Glutamatergic neuron (in vitro differentiated cells): Measurements from ENCODE around the gene RHBDF1. TPM values are rescaled to one million over a fixed set of nuclear protein-coding genes. Genes with fewer than 3 reads are reported as not detected.

ENCODE experiments used
- DNase-seq: peaks from one replicate; pipeline ENCODE4 v3.0.0; 2022
- H3K27ac Mint-ChIP-seq: one replicate; pipeline ENCODE4 v1.8.0; 2020; ENCODE audit warnings: mild to moderate bottlenecking, mixed read lengths, inconsistent platforms; ENCODE audit not compliant: unreplicated experiment
- H3K27me3 Mint-ChIP-seq: one replicate; pipeline ENCODE4 v1.8.0; 2020; ENCODE audit warnings: mild to moderate bottlenecking, moderate library complexity, mixed read lengths, inconsistent platforms; ENCODE audit not compliant: unreplicated experiment
- H3K36me3 Mint-ChIP-seq: one replicate; pipeline ENCODE4 v1.8.0; 2020; ENCODE audit warnings: mild to moderate bottlenecking, mixed read lengths, inconsistent platforms; ENCODE audit not compliant: unreplicated experiment
- H3K4me1 Mint-ChIP-seq: one replicate; pipeline ENCODE4 v1.8.0; 2020; ENCODE audit warnings: mild to moderate bottlenecking, low read depth, mixed read lengths, inconsistent platforms; ENCODE audit not compliant: unreplicated experiment
- H3K4me3 Mint-ChIP-seq: one replicate; pipeline ENCODE4 v1.8.0; 2020; ENCODE audit warnings: mild to moderate bottlenecking, mixed read lengths, inconsistent platforms; ENCODE audit not compliant: unreplicated experiment
- H3K9me3 Mint-ChIP-seq: one replicate; pipeline ENCODE4 v1.8.0; 2020; ENCODE audit warnings: mild to moderate bottlenecking, moderate library complexity, mixed read lengths, inconsistent platforms; ENCODE audit not compliant: unreplicated experiment
- total RNA-seq: library from RNA; stranded (reverse); fragmentation: NEBNext Ultra II Directional; extraction: Animal tissue kit (Norgen Biotek cat#: 25700); gene quantifications from one replicate; pipeline ENCODE4 v1.2.1, GENCODE V29; 2021; ENCODE audit not compliant: unreplicated experiment
- TF ChIP-seq, protein P1 (sequence below): fragments of 200-600 bp; sonication (generic); IDR thresholded peaks from one replicate; pipeline ENCODE4 v1.5.0; 2021; ENCODE audit not compliant: partially characterized antibody, unreplicated experiment

Gene RHBDF1
- total RNA-seq, 1 donor from 2014 or later, result 25.2 TPM

DNA sequence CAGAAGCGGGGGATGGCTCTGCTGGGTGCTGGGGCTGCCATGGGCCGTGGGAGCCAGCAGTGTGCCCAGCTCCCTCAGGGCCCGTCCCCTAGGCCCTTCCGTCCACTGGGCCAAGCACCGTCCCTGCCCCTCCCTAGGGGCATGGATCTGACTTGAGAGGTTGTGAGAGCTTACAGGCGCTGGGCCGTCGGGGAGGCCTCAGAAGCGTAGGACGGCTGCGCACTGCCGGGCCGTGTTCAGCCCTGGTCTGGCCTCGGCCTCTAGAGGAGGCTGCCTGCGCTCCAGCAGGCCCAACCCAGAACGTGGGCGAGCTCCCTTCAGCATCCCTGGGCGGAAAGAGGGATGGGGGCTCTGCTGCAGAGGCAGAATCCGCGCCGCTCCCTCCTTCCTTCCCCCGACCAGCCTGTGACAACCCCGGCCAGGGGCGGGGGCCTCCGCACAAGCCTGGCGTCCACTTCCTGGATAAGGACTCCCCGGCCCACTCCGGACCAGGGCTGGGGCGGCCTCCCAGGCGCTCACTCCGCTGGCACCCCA is 4.9 kb upstream of the RHBDF1 start:
- peak; percentile 65 for DNase-seq

DNA sequence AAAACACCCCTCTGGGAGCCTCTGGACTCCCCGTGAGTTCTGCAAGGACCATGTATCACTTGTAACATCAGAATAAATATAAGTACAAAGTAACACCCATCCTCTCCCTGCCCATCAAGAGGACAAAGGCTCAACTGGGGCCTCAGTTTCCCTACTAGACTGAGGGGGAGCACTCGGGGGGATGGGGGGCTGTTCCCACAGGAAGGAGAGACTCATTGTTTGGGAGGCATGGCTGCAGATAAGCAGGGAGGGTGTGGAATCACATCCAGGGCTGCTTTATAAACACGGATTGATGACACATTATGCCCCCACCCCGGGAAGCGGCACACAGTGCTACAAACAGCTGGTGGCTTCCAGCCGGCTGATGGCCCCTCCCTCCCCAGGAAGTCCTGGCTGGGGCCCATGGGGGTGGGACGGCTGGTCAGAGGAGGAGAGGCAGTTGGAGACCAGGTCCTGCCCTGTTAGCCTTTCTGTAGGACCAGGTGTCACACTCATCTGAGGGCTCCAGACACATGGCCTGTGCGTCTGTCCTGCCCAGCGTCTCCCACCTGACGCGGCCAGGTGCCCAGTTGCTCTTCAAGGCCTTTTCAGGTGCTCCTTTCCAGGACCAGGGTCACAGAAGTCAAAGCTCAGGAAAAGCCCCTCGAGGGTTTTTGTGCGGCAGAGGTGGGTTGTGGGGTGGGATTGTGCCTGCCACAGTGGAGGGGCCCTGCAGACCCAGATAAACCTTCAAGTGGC is 4.3 kb upstream of the RHBDF1 start:
- H3K4me1 Mint-ChIP-seq, result peaks cover 5% of the 10 kb centered on the region
- no peak overlapping the region for H3K4me3 Mint-ChIP-seq
- no peaks in the 10 kb centered on the region for H3K36me3 Mint-ChIP-seq
- no peak overlapping the region for H3K27ac Mint-ChIP-seq
- DNase-seq, result no peak
- peaks cover 5% of the 10 kb centered on the region for H3K27me3 Mint-ChIP-seq
- H3K9me3 Mint-ChIP-seq, result no peaks in the 10 kb centered on the region
- TF ChIP-seq, protein P1, sequence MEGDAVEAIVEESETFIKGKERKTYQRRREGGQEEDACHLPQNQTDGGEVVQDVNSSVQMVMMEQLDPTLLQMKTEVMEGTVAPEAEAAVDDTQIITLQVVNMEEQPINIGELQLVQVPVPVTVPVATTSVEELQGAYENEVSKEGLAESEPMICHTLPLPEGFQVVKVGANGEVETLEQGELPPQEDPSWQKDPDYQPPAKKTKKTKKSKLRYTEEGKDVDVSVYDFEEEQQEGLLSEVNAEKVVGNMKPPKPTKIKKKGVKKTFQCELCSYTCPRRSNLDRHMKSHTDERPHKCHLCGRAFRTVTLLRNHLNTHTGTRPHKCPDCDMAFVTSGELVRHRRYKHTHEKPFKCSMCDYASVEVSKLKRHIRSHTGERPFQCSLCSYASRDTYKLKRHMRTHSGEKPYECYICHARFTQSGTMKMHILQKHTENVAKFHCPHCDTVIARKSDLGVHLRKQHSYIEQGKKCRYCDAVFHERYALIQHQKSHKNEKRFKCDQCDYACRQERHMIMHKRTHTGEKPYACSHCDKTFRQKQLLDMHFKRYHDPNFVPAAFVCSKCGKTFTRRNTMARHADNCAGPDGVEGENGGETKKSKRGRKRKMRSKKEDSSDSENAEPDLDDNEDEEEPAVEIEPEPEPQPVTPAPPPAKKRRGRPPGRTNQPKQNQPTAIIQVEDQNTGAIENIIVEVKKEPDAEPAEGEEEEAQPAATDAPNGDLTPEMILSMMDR, result no peak

More for the DNA sequence above, 4.9 kb upstream of the RHBDF1 start:
- Mint-ChIP-seq H3K36me3 (no peaks in the 10 kb centered on the region), H3K4me1 (peaks cover 5% of the 10 kb centered on the region), H3K4me3 (peak overlapping the region; percentile 61), H3K27me3 (peaks cover 5% of the 10 kb centered on the region), H3K9me3 (no peaks in the 10 kb centered on the region), H3K27ac (no peak overlapping the region)
- TF ChIP-seq, protein P1, result no peak

DNA sequence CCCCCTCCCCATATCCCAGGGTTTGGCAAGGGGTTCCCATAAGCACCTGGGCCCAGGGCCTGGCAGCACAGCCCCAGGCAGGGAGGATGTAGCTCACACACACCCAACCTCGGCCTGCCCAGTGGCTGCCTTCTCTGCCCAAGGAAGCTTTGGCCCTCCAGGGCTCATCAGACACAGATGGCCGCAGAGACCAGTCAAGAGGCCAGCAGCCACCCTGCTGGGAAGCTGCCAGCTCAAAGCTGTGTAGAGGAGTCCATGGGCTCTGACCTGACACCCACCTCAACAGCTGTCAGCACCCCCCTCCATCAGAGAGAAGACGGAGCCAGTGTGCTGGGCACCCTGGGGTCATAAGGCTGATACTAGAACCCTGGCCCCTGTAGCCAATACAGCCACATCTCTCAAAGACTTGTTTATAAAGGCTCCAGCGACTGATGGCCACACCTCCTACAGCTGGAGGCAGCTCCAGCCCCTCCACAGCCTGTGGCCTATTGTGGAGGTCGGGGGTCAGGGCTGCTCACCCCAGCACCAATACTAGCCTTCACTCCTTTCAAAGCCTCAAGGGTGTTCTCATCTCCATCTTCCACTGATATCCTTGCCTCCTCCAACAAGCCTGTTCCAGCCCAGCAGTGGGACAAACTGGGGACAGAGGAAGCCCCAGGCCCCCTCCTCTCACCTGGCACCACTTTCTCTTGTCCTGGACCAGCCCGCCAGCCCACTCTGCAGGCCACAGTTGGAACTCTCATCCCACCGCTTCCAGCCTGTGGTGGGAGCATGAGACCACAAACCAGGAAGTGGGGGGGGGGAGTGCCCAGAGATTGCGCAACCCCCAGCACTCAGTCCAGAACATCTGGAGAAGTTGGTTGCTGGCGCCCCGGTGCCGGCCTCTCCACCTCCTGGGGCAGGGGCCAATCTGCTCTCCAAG is 3.4 kb upstream of the RHBDF1 start:
- Mint-ChIP-seq H3K4me3 (no peak overlapping the region), H3K27me3 (peaks cover 7% of the 10 kb centered on the region), H3K9me3 (no peaks in the 10 kb centered on the region), H3K27ac (no peak overlapping the region), H3K4me1 (peaks cover 9% of the 10 kb centered on the region), H3K36me3 (no peaks in the 10 kb centered on the region)
- DNase-seq, result no peak
- TF ChIP-seq, protein P1, result no peak

DNA sequence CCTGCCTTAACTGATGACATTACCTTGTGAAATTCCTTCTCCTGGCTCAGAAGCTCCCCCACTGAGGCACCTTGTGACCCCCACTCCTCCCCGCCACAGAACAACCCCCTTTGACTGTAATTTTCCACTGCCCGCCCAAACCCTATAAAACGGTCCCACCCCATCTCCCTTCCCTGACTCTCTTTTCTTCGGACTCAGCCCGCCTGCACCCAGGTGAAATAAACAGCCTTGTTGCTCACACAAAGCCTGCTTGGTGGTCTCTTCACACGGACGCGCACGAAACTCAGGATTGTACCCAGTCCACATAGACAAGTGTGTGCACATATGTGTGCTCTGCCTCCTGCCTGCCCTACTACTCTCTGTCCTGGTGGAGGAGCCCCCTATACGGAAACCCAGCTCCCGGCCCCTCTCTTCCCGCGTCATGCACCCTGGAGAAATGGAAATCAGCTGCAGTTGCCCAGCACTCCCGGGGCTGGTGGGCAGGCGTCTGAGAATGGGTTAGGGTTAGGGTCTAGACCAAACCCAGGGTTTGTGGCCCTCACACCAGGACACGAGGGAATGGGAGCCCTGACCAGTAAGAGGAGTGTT is 2.4 kb upstream of the RHBDF1 start:
- Mint-ChIP-seq H3K36me3 (no peaks in the 10 kb centered on the region), H3K27ac (peak overlapping the region; percentile 43), H3K4me3 (no peak overlapping the region), H3K27me3 (peaks cover 7% of the 10 kb centered on the region), H3K4me1 (peaks cover 9% of the 10 kb centered on the region), H3K9me3 (no peaks in the 10 kb centered on the region)
- TF ChIP-seq, protein P1, result no peak
- DNase-seq, result no peak
